ENCODE data around the gene NBPF8.
"Not testable (repeated sequence)": the region's sequence is repeated elsewhere in the genome, so short reads cannot be mapped to it uniquely, and the experiment has no call there.

DNA sequence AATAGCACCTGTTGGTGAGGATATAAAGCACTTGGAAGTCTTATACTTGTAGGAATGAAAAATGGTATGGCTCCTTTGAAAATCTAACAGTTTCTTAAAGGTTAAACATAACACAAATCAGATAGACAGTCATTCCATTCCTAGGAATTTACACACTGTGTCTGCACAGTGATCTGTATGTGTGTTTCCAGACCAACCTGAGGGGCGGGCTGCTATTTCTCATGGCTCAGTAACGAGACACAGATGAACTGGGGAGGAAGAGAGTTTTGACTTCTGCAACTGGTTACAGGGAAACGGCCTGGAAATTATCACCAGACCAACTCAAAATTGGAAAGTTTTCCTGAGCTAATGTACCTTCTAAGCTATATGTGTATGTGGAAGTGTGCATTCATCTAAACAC, 16.8 kb downstream of the NBPF8 start:
- TF ChIP-seq, protein P1, sequence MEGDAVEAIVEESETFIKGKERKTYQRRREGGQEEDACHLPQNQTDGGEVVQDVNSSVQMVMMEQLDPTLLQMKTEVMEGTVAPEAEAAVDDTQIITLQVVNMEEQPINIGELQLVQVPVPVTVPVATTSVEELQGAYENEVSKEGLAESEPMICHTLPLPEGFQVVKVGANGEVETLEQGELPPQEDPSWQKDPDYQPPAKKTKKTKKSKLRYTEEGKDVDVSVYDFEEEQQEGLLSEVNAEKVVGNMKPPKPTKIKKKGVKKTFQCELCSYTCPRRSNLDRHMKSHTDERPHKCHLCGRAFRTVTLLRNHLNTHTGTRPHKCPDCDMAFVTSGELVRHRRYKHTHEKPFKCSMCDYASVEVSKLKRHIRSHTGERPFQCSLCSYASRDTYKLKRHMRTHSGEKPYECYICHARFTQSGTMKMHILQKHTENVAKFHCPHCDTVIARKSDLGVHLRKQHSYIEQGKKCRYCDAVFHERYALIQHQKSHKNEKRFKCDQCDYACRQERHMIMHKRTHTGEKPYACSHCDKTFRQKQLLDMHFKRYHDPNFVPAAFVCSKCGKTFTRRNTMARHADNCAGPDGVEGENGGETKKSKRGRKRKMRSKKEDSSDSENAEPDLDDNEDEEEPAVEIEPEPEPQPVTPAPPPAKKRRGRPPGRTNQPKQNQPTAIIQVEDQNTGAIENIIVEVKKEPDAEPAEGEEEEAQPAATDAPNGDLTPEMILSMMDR (IDR thresholded peaks at IDR 0.05): not testable (repeated sequence)
- TF ChIP-seq POLR2A, EP300 (IDR thresholded peaks at IDR 0.05): not testable (repeated sequence)
